ENCODE measurements around the gene PLEKHN1. TPM values are rescaled to one million over a fixed set of nuclear protein-coding genes. Genes with fewer than 3 reads are reported as not detected.

PLEKHN1 gene
- total RNA-seq, result under 1 TPM in 3 of 8 experiments, not detected in 5; 0.15 to 0.31 (median 0.24) TPM

GRCh38 chr1:966135-966703 lies at the start of gene PLEKHN1:
Gene PLEKHN1, plus strand, starts transcription at chr1:966482. Its CDS starts 50 bp downstream, at chr1:966532.
- Histone ChIP-seq H3K4me1 (replicated peaks in 1 of 2) (peaks cover 10 to 16% of the 10 kb centered on the region in 2 donors), H3K4me3 (peak within 1 kb of the TSS; percentile 2 to 39 (median 25)), H3K27ac (no peak within 1 kb of the TSS)
- peak; percentile 8 to 55 (median 26) for ATAC-seq (replicated peaks in 6 of 8)
- WGBS, 10 experiments, result 0 to 60% (median 1%) methylated on average over 1 to 6 of the region's 31 CpGs; no CpG with 5 or more reads in 6 of the 10 experiments
- in situ Hi-C loops (cut with MboI; ENCODE audit: low pct_unique_long_range_greater_than_20kb in 2 of 9, low sequenced_read_pairs in 9 of 9, unreplicated experiment in 9 of 9), result no loop called here

GRCh38 chr1:917076-917459 lies 49.2 kb upstream of the PLEKHN1 start:
- peak in 6 of 8 experiments; percentile 1 to 12 (median 6) for ATAC-seq (replicated peaks in 6 of 8)
- H3K27ac ChIP-seq, result peak overlapping the region in 1 of 2 donors; percentile 16
- peaks cover 62 to 63% of the 10 kb centered on the region in 2 donors for H3K4me1 ChIP-seq (replicated peaks in 1 of 2)
- 0 to 80% methylated on average over 1 of the region's 7 CpGs; no CpG with 5 or more reads in 8 of the 10 experiments for WGBS, 10 experiments
- no peak overlapping the region for H3K4me3 ChIP-seq
- in situ Hi-C loops (cut with MboI; ENCODE audit: low pct_unique_long_range_greater_than_20kb in 2 of 9, low sequenced_read_pairs in 9 of 9, unreplicated experiment in 9 of 9), result no loop called here

GRCh38 chr1:917466-918091 lies 48.7 kb upstream of the PLEKHN1 start:
- Histone ChIP-seq H3K4me3 (no peak overlapping the region), H3K27ac (peak overlapping the region in 1 of 2 donors; percentile 16), H3K4me1 (replicated peaks in 1 of 2) (peaks cover 63 to 64% of the 10 kb centered on the region in 2 donors)
- 54 to 82% (median 72%) methylated on average over 3 to 15 of the region's 22 CpGs; no CpG with 5 or more reads in 5 of the 10 experiments for WGBS, 10 experiments
- ATAC-seq (replicated peaks in 6 of 8), result no peak
- in situ Hi-C loops (cut with MboI; ENCODE audit: low pct_unique_long_range_greater_than_20kb in 2 of 9, low sequenced_read_pairs in 9 of 9, unreplicated experiment in 9 of 9), result no loop called here

GRCh38 chr1:918353-918752 lies 47.9 kb upstream of the PLEKHN1 start:
- WGBS, 10 experiments, result 72 to 81% (median 74%) methylated on average over 2 to 10 of the region's 15 CpGs; no CpG with 5 or more reads in 6 of the 10 experiments
- ATAC-seq (replicated peaks in 6 of 8), result no peak
- Histone ChIP-seq H3K27ac (no peak overlapping the region), H3K4me3 (no peak overlapping the region), H3K4me1 (replicated peaks in 1 of 2) (peaks cover 68 to 71% of the 10 kb centered on the region in 2 donors)
- in situ Hi-C loops (cut with MboI; ENCODE audit: low pct_unique_long_range_greater_than_20kb in 2 of 9, low sequenced_read_pairs in 9 of 9, unreplicated experiment in 9 of 9), result no loop called here

- ATAC-seq (replicated peaks in 6 of 8), result no peak
- 58 to 80% (median 65%) methylated on average over 1 to 5 of the region's 6 CpGs; no CpG with 5 or more reads in 5 of the 10 experiments for WGBS, 10 experiments
- H3K27ac ChIP-seq, result no peak overlapping the region
- in situ Hi-C loops (cut with MboI; ENCODE audit: low pct_unique_long_range_greater_than_20kb in 2 of 9, low sequenced_read_pairs in 9 of 9, unreplicated experiment in 9 of 9), result no loop called here
- peaks cover 71 to 76% of the 10 kb centered on the region in 2 donors for H3K4me1 ChIP-seq (replicated peaks in 1 of 2)
- H3K4me3 ChIP-seq, result no peak overlapping the region
Observed at GRCh38 chr1:918843-919242, 47.4 kb upstream of the PLEKHN1 start.

GRCh38 chr1:919271-919872 lies 46.9 kb upstream of the PLEKHN1 start:
- no peak overlapping the region for H3K27ac ChIP-seq
- in situ Hi-C loops (cut with MboI; ENCODE audit: low pct_unique_long_range_greater_than_20kb in 2 of 9, low sequenced_read_pairs in 9 of 9, unreplicated experiment in 9 of 9), result no loop called here
- no peak for ATAC-seq (replicated peaks in 6 of 8)
- peaks cover 71 to 76% of the 10 kb centered on the region in 2 donors for H3K4me1 ChIP-seq (replicated peaks in 1 of 2)
- 40 to 78% (median 65%) methylated on average over 1 to 14 of the region's 29 CpGs; no CpG with 5 or more reads in 6 of the 10 experiments for WGBS, 10 experiments
- H3K4me3 ChIP-seq, result no peak overlapping the region

- peaks cover 72 to 81% of the 10 kb centered on the region in 2 donors for H3K4me1 ChIP-seq (replicated peaks in 1 of 2)
- no peak overlapping the region for H3K27ac ChIP-seq
- in situ Hi-C loops (cut with MboI; ENCODE audit: low pct_unique_long_range_greater_than_20kb in 2 of 9, low sequenced_read_pairs in 9 of 9, unreplicated experiment in 9 of 9), result no loop called here
- WGBS, 10 experiments, result 38 to 66% (median 53%) methylated on average over 1 to 7 of the region's 23 CpGs; no CpG with 5 or more reads in 4 of the 10 experiments
- H3K4me3 ChIP-seq, result no peak overlapping the region
- no peak for ATAC-seq (replicated peaks in 6 of 8)
Observed at GRCh38 chr1:920010-920409, 46.3 kb upstream of the PLEKHN1 start.

GRCh38 chr1:920521-920920 lies 45.8 kb upstream of the PLEKHN1 start:
- Histone ChIP-seq H3K4me1 (replicated peaks in 1 of 2) (peaks cover 75 to 83% of the 10 kb centered on the region in 2 donors), H3K27ac (peak overlapping the region in 1 of 2 donors; percentile 0), H3K4me3 (no peak overlapping the region)
- peak in 2 of 8 experiments; percentile 0 to 1 for ATAC-seq (replicated peaks in 6 of 8)
- WGBS, 10 experiments, result 0 to 17% (median 15%) methylated on average over 1 to 10 of the region's 13 CpGs; no CpG with 5 or more reads in 6 of the 10 experiments
- in situ Hi-C loops (cut with MboI; ENCODE audit: low pct_unique_long_range_greater_than_20kb in 2 of 9, low sequenced_read_pairs in 9 of 9, unreplicated experiment in 9 of 9), result no loop called here

- Histone ChIP-seq H3K4me1 (replicated peaks in 1 of 2) (peaks cover 75 to 83% of the 10 kb centered on the region in 2 donors), H3K27ac (peak overlapping the region in 1 of 2 donors; percentile 0), H3K4me3 (peak overlapping the region in 2 of 5 donors; percentile 10 to 13)
- ATAC-seq (replicated peaks in 6 of 8), result peak; percentile 14 to 65 (median 52)
- 11 to 30% (median 21%) methylated on average over 4 to 11 of the region's 38 CpGs; no CpG with 5 or more reads in 7 of the 10 experiments for WGBS, 10 experiments
- in situ Hi-C loops (cut with MboI; ENCODE audit: low pct_unique_long_range_greater_than_20kb in 2 of 9, low sequenced_read_pairs in 9 of 9, unreplicated experiment in 9 of 9), result no loop called here
Observed at GRCh38 chr1:921011-921837, 45.1 kb upstream of the PLEKHN1 start.

- peak within 1 kb of the TSS; percentile 26 to 59 (median 42) for H3K4me3 ChIP-seq
- 3 to 40% (median 11%) methylated on average over 1 to 53 of the region's 72 CpGs; no CpG with 5 or more reads in 4 of the 10 experiments for WGBS, 10 experiments
- H3K27ac ChIP-seq, result no peak within 1 kb of the TSS
- peak; percentile 6 to 60 (median 52) for ATAC-seq (replicated peaks in 6 of 8)
- H3K4me1 ChIP-seq (replicated peaks in 1 of 2), result peaks cover 60 to 63% of the 10 kb centered on the region in 2 donors
- in situ Hi-C loops (cut with MboI; ENCODE audit: low pct_unique_long_range_greater_than_20kb in 2 of 9, low sequenced_read_pairs in 9 of 9, unreplicated experiment in 9 of 9), result no loop called here
Observed at GRCh38 chr1:923131-923990, 42.9 kb upstream of the PLEKHN1 start, which contains the start of gene SAMD11. Gene SAMD11, plus strand, starts transcription at chr1:923923. Its CDS starts 509 bp downstream, at chr1:924432.

GRCh38 chr1:923991-924655 lies 42.2 kb upstream of the PLEKHN1 start:
- ATAC-seq (replicated peaks in 6 of 8), result peak in 6 of 8 experiments; percentile 0 to 6 (median 0)
- Histone ChIP-seq H3K4me1 (replicated peaks in 1 of 2) (peaks cover 64 to 67% of the 10 kb centered on the region in 2 donors), H3K27ac (no peak overlapping the region), H3K4me3 (peak overlapping the region; percentile 26 to 59 (median 42))
- 3% methylated on average over 24 of the region's 98 CpGs; no CpG with 5 or more reads in 9 of the 10 experiments for WGBS, 10 experiments
- in situ Hi-C loops (cut with MboI; ENCODE audit: low pct_unique_long_range_greater_than_20kb in 2 of 9, low sequenced_read_pairs in 9 of 9, unreplicated experiment in 9 of 9), result no loop called here

Data from motor neuron (in vitro differentiated cells).